ENCODE data around the gene RXRB.

RXRB gene

GRCh38 chr6:33198159-33198852 lies 2.2 kb downstream of the RXRB start:
- TF ChIP-seq, protein P1, sequence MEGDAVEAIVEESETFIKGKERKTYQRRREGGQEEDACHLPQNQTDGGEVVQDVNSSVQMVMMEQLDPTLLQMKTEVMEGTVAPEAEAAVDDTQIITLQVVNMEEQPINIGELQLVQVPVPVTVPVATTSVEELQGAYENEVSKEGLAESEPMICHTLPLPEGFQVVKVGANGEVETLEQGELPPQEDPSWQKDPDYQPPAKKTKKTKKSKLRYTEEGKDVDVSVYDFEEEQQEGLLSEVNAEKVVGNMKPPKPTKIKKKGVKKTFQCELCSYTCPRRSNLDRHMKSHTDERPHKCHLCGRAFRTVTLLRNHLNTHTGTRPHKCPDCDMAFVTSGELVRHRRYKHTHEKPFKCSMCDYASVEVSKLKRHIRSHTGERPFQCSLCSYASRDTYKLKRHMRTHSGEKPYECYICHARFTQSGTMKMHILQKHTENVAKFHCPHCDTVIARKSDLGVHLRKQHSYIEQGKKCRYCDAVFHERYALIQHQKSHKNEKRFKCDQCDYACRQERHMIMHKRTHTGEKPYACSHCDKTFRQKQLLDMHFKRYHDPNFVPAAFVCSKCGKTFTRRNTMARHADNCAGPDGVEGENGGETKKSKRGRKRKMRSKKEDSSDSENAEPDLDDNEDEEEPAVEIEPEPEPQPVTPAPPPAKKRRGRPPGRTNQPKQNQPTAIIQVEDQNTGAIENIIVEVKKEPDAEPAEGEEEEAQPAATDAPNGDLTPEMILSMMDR (IDR thresholded peaks at IDR 0.05; ENCODE audit: low read depth, low read length), result no peak
- TF ChIP-seq EZH2phosphoT487 (IDR thresholded peaks at IDR 0.05; ENCODE audit: low read depth), result no peak
- H2AFZ ChIP-seq (ENCODE audit: low read depth, low read length), result no peak overlapping the region
- peaks cover 36% of the 10 kb centered on the region for H3K79me2 ChIP-seq (ENCODE audit: low read length)
- no peak overlapping the region for H3K9ac ChIP-seq (ENCODE audit: low read length)
- H3K4me3 ChIP-seq (ENCODE audit: low read length), result no peak overlapping the region
- H3K9me3 ChIP-seq (ENCODE audit: insufficient read depth, low read length), result no peaks in the 10 kb centered on the region
- peaks cover 11% of the 10 kb centered on the region for H3K4me1 ChIP-seq (ENCODE audit: low read length)
- peaks cover 29% of the 10 kb centered on the region for H3K36me3 ChIP-seq (replicated peaks; ENCODE audit: low read depth, low read length)
- no peaks in the 10 kb centered on the region for H3K27me3 ChIP-seq (ENCODE audit: low read depth, low read length)
- no peak overlapping the region for H3K27ac ChIP-seq (ENCODE audit: low read length)
- no peak overlapping the region for H3K4me2 ChIP-seq (ENCODE audit: low read length)
- H4K20me1 ChIP-seq (ENCODE audit: insufficient read depth, low read length), result no peaks in the 10 kb centered on the region; the same call in 1 of the 2 replicates

DNA sequence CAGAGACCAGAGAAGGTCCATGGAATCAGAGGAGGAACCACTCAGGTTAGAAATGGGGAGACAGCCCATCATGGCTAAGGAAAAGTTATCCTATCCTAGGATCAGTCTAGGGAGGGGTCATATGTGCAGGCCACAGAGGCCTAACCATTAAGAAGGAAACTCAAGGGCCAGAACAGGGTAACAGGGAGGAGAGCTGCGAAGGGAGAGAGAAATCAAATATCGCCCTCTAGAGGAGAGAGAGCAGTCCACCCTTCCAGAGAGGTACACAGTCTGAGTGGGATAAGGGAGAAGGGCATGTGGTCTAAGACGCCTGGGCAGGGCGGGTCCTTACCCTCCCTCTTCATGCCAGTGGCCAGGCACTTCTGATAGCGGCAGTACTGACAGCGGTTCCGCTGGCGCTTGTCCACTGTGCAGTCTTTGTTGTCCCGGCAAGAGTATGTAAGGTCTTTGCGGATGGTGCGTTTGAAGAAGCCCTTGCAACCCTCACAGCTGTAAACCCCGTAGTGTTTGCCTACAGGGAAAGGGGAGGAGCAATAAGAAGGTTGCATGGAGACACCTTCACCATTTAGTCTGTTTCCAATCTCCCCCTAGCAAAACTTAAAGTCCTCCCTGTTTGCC lies 2.9 kb downstream of the RXRB start:
- peaks cover 26% of the 10 kb centered on the region for H3K36me3 ChIP-seq (replicated peaks; ENCODE audit: low read depth, low read length)

DNA sequence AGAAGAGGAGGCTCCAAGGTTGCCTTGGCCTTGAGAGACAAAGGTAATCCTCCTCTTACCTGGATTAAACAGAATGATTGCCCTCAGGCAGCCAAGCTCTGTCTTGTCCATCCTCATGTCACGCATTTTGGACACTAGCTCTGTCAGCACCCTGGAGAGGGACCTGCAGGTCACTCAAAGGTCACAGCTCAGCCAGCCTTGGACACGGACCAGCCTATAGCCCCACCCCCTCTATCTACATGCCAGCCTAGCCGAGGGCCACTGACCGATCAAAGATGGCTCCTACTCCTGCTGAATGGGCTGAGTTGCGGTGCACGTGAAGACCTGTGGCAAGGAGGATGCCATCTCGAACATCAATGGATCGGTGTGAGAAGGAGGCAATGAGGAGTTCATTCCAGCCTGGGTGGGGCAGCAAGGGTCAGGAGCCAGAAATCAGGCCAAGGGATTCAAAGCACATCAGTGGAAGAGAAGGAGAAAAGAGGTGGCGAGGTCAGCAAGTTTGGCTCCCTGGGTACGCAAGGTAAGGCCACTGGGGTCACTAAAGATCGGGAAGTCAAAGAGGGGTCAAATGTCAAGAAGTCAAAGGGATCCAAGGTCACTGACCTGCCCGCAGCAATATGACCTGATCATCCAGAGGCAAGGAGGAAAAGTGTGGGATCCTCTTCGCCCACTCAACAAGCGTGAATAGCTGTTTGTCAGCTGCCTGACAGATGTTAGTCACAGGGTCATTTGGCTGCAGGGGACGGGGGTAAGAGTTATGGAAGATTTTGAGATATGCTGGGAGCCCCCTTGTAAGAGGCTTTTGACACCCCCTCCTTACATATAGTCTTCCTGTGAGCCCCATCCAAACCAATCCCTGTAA lies 4.9 kb downstream of the RXRB start:
- Histone ChIP-seq H3K9ac (ENCODE audit: low read length) (no peak overlapping the region), H3K9me3 (ENCODE audit: insufficient read depth, low read length) (no peaks in the 10 kb centered on the region), H3K27me3 (ENCODE audit: low read depth, low read length) (no peaks in the 10 kb centered on the region), H3K79me2 (ENCODE audit: low read length) (peaks cover 17% of the 10 kb centered on the region), H3K27ac (ENCODE audit: low read length) (no peak overlapping the region), H2AFZ (ENCODE audit: low read depth, low read length) (no peak overlapping the region), H3K4me1 (ENCODE audit: low read length) (0 out of 2 replicates have a peak, but pooled peaks cover 2% of the 10 kb centered on the region), H4K20me1 (ENCODE audit: insufficient read depth, low read length) (no peaks in the 10 kb centered on the region; the same call in 1 of the 2 replicates), H3K4me2 (ENCODE audit: low read length) (no peak overlapping the region), H3K36me3 (replicated peaks; ENCODE audit: low read depth, low read length) (peaks cover 13% of the 10 kb centered on the region), H3K4me3 (ENCODE audit: low read length) (no peak overlapping the region)
- no peak for TF ChIP-seq EZH2phosphoT487 (IDR thresholded peaks at IDR 0.05; ENCODE audit: low read depth)
- TF ChIP-seq, protein P1 (IDR thresholded peaks at IDR 0.05; ENCODE audit: low read depth, low read length), result no peak

More for the DNA sequence above, 2.9 kb downstream of the RXRB start:
- TF ChIP-seq, protein P1 (IDR thresholded peaks at IDR 0.05; ENCODE audit: low read depth, low read length), result peak; percentile 66
- no peak for TF ChIP-seq EZH2phosphoT487 (IDR thresholded peaks at IDR 0.05; ENCODE audit: low read depth)
- no peaks in the 10 kb centered on the region; the same call in 1 of the 2 replicates for H4K20me1 ChIP-seq (ENCODE audit: insufficient read depth, low read length)
- H3K4me3 ChIP-seq (ENCODE audit: low read length), result no peak overlapping the region
- H3K9me3 ChIP-seq (ENCODE audit: insufficient read depth, low read length), result no peaks in the 10 kb centered on the region
- H3K79me2 ChIP-seq (ENCODE audit: low read length), result peaks cover 35% of the 10 kb centered on the region
- H3K27ac ChIP-seq (ENCODE audit: low read length), result no peak overlapping the region
- no peak overlapping the region for H3K9ac ChIP-seq (ENCODE audit: low read length)
- no peak overlapping the region for H2AFZ ChIP-seq (ENCODE audit: low read depth, low read length)
- H3K4me1 ChIP-seq (ENCODE audit: low read length), result peaks cover 11% of the 10 kb centered on the region
- no peaks in the 10 kb centered on the region for H3K27me3 ChIP-seq (ENCODE audit: low read depth, low read length)
- no peak overlapping the region for H3K4me2 ChIP-seq (ENCODE audit: low read length)
